GM12874 (cell line): Measurements from ENCODE around the gene DBET.
"Not testable (repeated sequence)": the region's sequence is repeated elsewhere in the genome, so short reads cannot be mapped to it uniquely, and the experiment has no call there.

Experiments used
- TF ChIP-seq, protein P1 (sequence below): IDR thresholded peaks from 2 replicates; pipeline ENCODE4 v1.5.1; 2011; ENCODE audit warnings: low read depth, mild to moderate bottlenecking, control low read depth, low read length, moderate library complexity; ENCODE audit not compliant: insufficient read depth

DBET gene

DNA sequence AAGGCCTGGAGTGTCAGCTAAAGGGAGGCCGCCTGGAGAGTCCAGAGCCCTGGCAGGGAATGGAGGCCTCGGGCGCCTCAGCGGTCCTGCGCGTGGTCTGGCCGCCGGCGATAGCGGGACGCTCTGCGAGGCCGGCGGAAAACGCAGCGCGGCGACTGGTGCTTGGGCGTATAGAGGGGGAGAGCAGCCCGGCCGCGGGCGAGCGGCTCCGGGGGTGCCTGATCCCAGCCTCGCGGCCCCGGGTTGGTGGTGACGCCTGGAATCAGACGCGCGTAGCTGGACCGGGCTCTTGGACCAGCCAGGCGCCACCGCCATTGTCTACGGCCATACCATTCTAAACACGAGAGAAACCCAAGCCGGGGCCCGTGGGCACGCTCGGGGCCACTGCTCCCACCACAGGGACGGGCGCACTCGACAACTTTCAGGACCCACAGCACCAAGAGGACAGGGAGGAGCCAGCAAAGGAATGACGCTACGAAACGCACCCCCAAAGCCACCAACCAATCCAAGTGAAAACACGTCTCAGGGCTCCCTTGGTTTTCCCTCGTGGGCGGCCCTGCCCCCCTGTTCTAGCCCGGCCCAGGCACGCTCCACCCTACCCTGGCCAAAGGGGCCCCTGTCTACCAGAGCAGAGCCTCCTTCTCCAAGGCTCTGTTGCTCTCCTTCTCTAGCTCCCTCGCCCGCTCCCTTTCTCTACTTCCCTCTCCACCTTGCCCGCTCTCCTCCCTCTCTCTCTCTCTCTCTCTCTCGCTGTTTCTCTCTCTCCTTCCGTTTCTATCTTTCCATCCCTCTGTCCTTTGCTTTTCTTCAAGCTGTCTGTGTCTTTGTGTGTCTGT is 45.1 kb upstream of the DBET start:
- TF ChIP-seq, protein P1, sequence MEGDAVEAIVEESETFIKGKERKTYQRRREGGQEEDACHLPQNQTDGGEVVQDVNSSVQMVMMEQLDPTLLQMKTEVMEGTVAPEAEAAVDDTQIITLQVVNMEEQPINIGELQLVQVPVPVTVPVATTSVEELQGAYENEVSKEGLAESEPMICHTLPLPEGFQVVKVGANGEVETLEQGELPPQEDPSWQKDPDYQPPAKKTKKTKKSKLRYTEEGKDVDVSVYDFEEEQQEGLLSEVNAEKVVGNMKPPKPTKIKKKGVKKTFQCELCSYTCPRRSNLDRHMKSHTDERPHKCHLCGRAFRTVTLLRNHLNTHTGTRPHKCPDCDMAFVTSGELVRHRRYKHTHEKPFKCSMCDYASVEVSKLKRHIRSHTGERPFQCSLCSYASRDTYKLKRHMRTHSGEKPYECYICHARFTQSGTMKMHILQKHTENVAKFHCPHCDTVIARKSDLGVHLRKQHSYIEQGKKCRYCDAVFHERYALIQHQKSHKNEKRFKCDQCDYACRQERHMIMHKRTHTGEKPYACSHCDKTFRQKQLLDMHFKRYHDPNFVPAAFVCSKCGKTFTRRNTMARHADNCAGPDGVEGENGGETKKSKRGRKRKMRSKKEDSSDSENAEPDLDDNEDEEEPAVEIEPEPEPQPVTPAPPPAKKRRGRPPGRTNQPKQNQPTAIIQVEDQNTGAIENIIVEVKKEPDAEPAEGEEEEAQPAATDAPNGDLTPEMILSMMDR, result no peak

DNA sequence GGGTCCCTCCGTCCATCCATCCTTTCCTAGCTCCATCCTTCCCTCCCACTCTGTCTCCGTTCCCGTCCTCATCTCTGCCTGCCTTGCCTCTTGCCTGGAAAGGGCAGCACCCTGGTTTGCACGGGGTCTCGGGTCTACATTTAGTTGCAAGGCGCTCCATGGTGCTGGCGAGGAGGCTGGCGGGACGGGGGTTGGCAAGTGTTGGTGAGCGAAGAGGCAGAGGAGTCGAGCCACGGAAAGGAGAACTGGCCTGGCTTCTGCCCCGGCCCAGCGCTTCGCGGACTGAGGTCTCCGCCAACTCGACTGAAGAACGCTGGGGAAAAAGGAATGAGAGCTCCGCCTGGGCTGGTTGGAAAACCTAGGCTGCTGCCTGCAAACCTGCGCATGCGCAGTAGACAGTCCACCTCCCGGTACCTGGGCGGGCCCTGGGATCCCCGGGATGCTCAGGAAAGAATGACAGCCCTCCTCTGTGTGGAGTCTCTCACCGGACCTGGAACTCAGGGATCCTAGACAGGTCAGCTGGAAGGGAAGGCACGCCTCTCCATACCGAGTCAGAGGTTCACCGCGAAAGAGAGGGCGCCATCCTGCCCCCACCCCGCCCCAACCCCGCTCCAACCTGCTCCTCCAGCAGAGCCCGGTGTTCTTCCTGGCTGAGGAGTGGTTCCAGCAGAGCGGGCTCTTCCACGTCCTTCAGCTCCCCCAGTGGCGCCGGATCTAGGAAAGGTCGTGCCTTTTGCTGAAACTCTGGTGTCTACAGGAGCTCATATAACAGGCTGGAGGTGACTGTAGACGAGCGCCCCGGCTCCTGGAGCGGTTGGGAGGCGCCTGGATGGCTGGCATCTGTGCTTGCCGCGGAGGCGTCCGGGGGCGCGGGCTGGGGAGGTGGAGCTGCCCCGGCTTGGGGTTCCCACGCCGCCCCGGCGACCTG is 43.2 kb upstream of the DBET start:
- TF ChIP-seq, protein P1, result no peak

DNA sequence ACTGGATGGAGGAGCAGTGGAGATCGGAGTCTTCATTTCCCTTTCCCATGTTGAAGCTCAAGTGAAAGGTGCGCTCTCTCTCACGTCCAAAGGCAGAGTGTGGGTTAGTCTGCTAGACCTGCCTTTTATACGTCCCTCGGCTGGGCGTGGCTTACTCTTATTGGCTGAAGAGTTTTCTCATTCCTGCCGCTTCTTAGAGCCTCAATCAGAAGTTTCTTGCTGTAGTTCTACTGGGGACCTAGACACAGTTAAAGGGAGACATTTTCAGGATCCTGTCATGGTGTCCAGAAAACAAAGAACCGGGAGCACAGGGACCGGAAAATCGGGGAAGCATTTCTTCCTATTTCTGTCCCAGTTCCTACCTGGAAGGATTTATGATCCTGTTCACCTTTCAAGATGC is 37.1 kb upstream of the DBET start, which contains the start of gene FRG2:
TSS of gene FRG2 (minus strand) at position 101 of the 400 bp plus-strand sequence. CDS start at position 49, 52 bp downstream.
- TF ChIP-seq, protein P1, result not testable (repeated sequence)
